Hepatocyte (in vitro differentiated cells): ENCODE measurements around the gene NPEPL1.

Source experiments
- CTCF ChIP-seq: fragments of 200-600 bp; sonication (generic); IDR thresholded peaks from 2 replicates; pipeline ENCODE4 v1.5.1; 2016; ENCODE audit warnings: antibody characterized with exemption, mild to moderate bottlenecking; ENCODE audit not compliant: poor library complexity
- EZH2 ChIP-seq: fragments of 200-600 bp; sonication (generic); IDR thresholded peaks from 2 replicates; pipeline ENCODE4 v1.6.1; 2016; ENCODE audit warnings: antibody characterized with exemption, mild to moderate bottlenecking, borderline replicate concordance

DNA sequence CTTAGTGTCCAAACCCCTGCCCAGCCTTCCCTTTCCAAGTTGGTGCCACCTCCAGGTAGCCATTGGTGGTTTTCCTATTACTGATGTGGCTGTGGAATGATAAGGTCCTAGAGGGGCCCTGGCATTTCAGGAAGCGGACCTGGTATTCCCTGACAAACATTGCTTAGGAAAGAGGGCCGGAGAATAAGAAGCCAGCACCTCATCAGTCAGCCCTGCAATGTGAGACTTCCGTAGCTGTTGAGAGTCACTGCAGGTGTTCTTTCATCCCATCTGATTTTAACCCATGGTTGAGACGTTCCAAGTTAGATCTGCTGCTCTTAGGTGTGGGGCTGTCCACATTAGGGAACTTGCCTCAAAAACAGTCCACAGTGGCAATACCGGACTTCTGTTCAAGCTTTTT lies 14.8 kb upstream of the NPEPL1 start:
- TF ChIP-seq CTCF (no peak), EZH2 (no peak)
